GM10266 (cell line): ENCODE data around the gene KRT71.
"Not testable (repeated sequence)": the region's sequence is repeated elsewhere in the genome, so short reads cannot be mapped to it uniquely, and the experiment has no call there.

Experiments
- DNase-seq: peaks from one replicate; pipeline ENCODE4 v3.0.0; 2012; ENCODE audit errors: extremely low spot score
- TF ChIP-seq, protein P1 (sequence below): IDR thresholded peaks from 2 replicates; pipeline ENCODE4 v1.5.1; 2012; ENCODE audit warnings: mild to moderate bottlenecking, low read depth; ENCODE audit not compliant: control insufficient read depth, insufficient read depth; ENCODE audit errors: missing control alignments

KRT71 gene

DNA sequence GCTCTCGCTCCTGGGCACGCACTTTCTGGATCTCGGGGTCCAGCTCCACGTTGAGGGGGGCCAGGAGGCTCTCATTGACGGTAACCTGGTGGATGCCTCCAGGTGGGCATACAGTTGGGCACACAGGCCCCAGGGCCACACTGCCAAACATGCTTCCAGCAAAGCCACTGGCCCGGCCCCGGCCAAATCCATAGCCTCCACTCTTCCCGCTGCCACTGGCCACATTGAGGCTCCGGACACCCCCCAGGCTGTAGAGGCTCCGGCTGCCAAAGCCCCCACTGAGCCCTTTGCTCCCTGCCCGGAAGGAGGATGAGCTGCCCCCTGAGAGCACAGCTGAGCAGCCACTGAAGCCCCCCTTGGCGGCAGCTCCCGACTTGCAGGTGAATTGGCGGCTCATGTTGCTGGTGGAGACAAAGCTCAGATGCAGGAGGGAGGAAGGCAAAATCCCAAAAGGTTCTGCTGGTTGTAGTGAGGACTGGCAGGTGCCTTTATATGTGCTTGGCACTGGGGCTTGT lies at the start of gene KRT71:
TSS of gene KRT71 (minus strand) at position 465 of the 515 bp plus-strand sequence. CDS start at position 397, 68 bp downstream.
- TF ChIP-seq, protein P1, sequence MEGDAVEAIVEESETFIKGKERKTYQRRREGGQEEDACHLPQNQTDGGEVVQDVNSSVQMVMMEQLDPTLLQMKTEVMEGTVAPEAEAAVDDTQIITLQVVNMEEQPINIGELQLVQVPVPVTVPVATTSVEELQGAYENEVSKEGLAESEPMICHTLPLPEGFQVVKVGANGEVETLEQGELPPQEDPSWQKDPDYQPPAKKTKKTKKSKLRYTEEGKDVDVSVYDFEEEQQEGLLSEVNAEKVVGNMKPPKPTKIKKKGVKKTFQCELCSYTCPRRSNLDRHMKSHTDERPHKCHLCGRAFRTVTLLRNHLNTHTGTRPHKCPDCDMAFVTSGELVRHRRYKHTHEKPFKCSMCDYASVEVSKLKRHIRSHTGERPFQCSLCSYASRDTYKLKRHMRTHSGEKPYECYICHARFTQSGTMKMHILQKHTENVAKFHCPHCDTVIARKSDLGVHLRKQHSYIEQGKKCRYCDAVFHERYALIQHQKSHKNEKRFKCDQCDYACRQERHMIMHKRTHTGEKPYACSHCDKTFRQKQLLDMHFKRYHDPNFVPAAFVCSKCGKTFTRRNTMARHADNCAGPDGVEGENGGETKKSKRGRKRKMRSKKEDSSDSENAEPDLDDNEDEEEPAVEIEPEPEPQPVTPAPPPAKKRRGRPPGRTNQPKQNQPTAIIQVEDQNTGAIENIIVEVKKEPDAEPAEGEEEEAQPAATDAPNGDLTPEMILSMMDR = no peak
- no peak for DNase-seq

DNA sequence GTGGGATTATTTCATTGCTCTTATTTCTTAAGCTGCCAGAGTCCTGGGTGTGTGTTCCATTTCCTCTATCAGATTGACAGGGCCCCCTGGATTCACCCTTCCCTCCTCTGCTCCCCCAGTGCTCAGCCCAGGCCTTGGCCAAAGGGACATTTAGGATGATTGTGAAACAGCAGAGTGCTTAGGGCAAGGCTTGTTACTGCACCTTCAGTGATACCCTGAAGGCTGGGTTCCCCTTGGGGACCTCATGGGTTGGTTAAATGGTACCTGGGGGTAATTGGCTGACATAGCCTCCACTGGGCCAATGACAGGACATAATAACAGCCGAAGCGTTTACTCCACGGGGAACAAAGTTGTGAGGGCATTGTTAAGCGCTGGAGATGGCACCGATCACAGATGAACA lies 49.6 kb upstream of the KRT71 start:
- TF ChIP-seq, protein P1 = no peak
- DNase-seq = no peak

DNA sequence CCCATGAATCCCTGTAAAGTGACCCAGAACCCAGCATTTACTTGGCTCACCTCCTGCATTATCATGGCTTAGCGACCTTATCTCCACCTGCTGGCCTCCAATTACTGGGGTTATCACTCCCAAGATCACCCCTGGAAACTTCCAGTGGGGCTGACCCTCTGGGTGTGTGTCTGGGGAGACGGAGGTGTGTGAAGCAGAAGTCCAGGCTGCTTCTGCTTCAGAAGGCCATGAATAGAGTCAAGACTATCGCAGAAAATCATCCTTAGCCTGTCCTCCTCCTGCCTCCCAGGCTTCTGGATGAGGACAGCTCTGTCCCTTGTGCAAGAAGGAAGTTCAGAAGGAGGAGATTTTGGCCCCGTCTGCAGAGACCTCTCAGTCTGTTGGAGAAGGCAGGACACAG lies 48.7 kb upstream of the KRT71 start:
- TF ChIP-seq, protein P1 = no peak
- no peak for DNase-seq

DNA sequence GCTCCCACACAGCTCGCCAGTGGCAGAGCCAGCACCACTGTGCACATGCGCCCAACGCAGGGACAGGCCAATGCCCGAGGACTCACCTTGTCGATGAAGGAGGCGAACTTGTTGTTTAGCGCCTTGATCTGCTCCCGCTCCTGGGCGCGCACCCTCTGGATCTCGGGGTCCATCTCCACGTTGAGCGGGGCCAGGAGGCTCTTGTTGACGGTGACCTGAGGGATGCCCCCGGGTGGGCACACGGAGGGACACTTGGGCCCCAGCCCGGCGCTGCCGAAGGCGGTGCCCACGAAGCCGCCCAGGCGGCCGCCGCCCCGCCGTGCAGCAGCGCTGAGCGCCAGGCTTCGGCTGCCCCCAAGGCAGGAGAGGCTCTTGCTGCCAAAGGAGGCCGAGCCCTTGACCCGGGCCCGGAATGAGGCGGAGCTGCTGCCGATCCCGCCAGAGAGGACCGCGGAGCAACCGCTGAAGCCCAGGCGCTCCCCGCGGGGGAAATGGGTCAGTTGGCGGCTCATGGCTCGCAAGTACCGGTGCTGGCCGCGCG lies 48.1 kb upstream of the KRT71 start, which contains the start of gene KRT72:
TSS of gene KRT72 (minus strand) at position 523 of the 541 bp plus-strand sequence. CDS start at position 512, 11 bp downstream.
- TF ChIP-seq, protein P1 = no peak
- DNase-seq = no peak

DNA sequence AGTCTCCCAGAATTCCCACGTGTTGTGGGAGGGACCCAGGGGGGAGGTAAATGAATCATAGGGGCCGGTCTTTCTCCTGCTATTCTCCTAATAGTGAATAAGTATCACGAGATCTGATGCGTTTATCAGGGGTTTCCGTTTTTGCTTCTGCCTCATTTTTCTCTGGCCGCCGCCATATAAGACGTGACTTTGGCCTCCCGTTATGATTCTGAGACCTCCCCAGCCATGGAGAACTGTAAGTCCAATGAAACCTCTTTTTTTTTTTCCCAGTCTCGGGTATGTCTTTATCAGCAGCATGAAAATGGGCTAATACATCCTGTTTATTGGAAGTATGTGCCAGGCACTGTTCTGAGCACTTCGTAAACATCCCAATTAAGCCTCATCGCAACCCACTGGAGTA lies 47.5 kb upstream of the KRT71 start:
- no peak for DNase-seq
- TF ChIP-seq, protein P1 = no peak

DNA sequence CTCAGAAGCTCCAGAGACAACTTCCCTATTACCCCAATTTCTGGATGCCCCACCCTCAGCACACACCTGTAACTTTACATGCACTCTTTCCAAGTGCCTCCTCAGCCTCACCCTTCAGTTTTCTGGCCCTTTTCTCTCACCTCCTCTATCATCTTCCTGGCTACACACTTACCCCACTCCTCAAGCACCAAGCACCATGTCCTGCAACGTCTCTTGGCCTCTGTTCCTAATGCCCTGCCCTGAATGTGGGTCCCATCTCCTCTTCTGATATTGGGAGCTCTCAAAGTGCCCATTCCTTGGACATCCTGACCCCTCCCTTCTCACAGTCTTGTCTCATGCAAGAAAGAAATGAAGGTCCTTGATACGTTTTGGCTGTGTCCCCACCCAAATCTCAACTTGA lies 47.1 kb upstream of the KRT71 start:
- no peak for DNase-seq
- TF ChIP-seq, protein P1 = no peak

DNA sequence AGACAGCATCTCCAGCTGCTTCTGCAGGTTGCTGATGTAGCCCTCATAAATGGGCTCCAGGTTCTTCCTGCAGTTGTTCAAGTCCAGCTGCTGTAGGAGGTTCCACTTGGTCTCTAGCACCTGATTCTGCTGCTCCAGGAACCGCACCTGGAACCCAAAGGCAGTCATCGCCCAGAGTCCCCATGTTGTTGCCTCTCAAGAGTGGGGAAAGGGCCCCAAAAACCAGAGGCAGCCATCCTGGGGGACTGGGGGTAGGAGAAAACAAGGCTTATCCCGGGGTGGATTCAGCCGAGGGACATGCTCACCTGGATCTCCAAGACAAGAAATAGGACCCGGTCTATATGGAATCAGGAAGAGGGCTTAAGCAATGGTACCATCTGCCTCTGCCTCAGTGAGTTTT lies 46.0 kb upstream of the KRT71 start:
- TF ChIP-seq, protein P1 = no peak
- DNase-seq = no peak

DNA sequence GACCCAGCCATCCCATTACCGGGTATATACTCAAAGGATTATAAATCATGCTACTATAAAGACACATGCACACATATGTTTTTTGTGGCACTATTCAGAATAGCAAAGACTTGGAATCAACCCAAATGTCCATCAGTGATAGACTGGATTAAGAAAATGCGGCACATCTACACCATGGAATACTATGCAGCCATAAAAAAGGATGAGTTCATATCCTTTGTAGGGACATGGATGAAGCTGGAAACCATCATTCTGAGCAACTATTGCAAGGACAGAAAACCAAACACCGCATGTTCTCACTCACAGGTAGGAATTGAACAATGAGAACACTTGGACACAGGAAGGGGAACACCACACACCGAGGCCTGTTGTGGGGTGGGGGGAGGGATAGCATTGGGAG lies 41.3 kb upstream of the KRT71 start:
- not testable (repeated sequence) for DNase-seq
